Activated T-cell treated with anti-CD3 and anti-CD28 coated beads, Interleukin-2, amount 50 U/mL, for 72 hours (primary cell): ENCODE data around the gene ATXN3L. TPM values are rescaled to one million over a fixed set of nuclear protein-coding genes. Genes with fewer than 3 reads are reported as not detected.
"Not testable (repeated sequence)": the region's sequence is repeated elsewhere in the genome, so short reads cannot be mapped to it uniquely, and the experiment has no call there.

Experiments used
- ATAC-seq, 2 donors: fragments of 150-1000 bp; cut with Tn5 transposase; replicated peaks in 1 of 2; 2 replicates each; pipeline ENCODE4 v1.10.0; 2021; ENCODE audit warnings: moderate library complexity in 2 of 2, mild to moderate bottlenecking in 1 of 2
- DNase-seq, 2 donors: peaks; one replicate each; pipeline ENCODE4 v3.0.0; 2021 to 2022; ENCODE audit warnings: mixed read lengths in 1 of 2
- H3K27ac Mint-ChIP-seq: one replicate; pipeline ENCODE4 v1.8.0; 2022; ENCODE audit warnings: mild to moderate bottlenecking, moderate library complexity, mixed read lengths
- H3K27me3 Mint-ChIP-seq: one replicate; pipeline ENCODE4 v1.8.0; 2022; ENCODE audit warnings: low read depth, mixed read lengths
- H3K36me3 Mint-ChIP-seq, 2 donors: one replicate each; pipeline ENCODE4 v1.8.0; 2022; ENCODE audit warnings: mixed read lengths in 2 of 2, mild to moderate bottlenecking in 1 of 2; ENCODE audit not compliant: insufficient read depth in 2 of 2
- H3K4me1 Mint-ChIP-seq: one replicate; pipeline ENCODE4 v1.8.0; 2022; ENCODE audit warnings: low read depth, mixed read lengths
- H3K4me3 Mint-ChIP-seq, 2 donors: one replicate each; pipeline ENCODE4 v1.8.0; 2022; ENCODE audit warnings: mild to moderate bottlenecking in 2 of 2, mixed read lengths in 2 of 2, moderate library complexity in 2 of 2
- H3K9me3 Mint-ChIP-seq, 2 donors: one replicate each; pipeline ENCODE4 v1.8.0; 2022; ENCODE audit warnings: mixed read lengths in 2 of 2
- total RNA-seq, 2 donors: library from RNA; stranded (reverse); gene quantifications; one replicate each; pipeline ENCODE4 v1.2.3, GENCODE V29; 2022

The ATXN3L gene
- total RNA-seq, 2 donors from 2014 or later, result not detected

DNA sequence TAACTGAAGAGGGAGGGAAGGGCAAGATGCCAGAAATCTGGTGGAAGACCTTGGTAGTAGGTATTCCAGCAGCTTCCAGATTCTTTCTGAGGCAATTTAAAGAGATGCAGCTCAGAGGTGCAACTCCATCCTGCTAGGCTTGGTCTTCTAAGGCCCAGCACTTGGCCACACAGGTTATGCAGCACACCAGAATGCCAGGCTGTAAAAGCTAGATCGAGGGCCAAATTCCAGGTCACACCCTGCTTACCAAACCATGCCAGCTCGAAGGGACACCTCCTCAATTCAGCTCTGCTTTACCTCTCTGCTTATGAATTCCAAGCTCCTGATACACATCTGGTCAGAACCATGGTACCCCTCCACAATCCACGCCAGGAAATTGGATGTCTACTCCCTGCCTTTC is 19.8 kb upstream of the ATXN3L start:
- Mint-ChIP-seq H3K4me3 (no peak overlapping the region), H3K27me3 (peaks cover 25% of the 10 kb centered on the region), H3K4me1 (no peaks in the 10 kb centered on the region), H3K36me3 (no peaks in the 10 kb centered on the region), H3K27ac (no peak overlapping the region), H3K9me3 (no peaks in the 10 kb centered on the region)
- DNase-seq, result no peak
- no peak for ATAC-seq

DNA sequence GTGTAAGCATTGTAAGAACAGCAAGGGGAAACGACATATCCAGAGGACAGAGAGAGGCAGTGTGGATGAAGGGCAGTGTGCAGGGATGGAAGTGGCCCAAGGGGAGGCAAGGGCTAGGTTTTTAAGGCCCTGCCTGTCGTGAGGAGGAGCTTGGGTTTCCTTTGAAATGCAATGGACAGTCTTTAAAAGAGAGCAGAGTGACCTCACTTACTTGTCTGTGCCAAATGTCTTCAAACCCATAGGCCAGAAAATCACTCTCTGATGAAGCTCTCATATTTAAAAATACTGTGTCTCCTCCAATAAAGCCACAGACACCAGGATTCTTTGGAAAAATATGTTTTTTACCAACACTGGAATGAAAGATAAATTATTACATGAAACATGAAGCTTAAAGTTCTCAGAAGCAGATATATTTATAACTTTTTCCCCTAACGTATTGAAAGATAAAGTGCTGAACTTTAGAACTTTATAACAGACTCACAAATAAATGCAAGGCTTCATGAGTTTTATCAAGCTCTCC is 19.2 kb upstream of the ATXN3L start:
- DNase-seq (no peak), ATAC-seq (no peak)
- H3K36me3 Mint-ChIP-seq, result no peaks in the 10 kb centered on the region
- H3K27ac Mint-ChIP-seq, result no peak overlapping the region
- H3K9me3 Mint-ChIP-seq, result no peaks in the 10 kb centered on the region
- peaks cover 25% of the 10 kb centered on the region for H3K27me3 Mint-ChIP-seq
- no peak overlapping the region for H3K4me3 Mint-ChIP-seq
- H3K4me1 Mint-ChIP-seq, result no peaks in the 10 kb centered on the region

DNA sequence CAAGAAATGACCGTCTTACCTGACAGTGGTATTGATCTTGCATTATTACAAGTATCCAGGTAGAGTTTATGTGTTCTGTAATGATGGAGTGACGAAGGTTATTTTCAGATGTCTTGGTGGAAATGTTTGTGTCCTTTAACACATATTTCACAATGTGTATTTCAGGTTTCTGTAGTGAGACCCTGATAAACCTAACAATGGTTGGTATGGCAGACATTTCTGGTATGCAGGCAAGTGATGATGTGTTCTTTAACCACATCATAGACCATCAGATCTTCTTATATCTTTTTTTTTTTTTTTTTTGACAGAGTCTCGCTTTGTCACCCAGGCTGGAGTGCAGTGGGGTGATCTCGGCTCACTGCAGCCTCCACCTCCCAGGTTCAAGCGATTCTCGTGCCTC is 14.6 kb upstream of the ATXN3L start:
- no peak overlapping the region for H3K27ac Mint-ChIP-seq
- H3K27me3 Mint-ChIP-seq, result peaks cover 34% of the 10 kb centered on the region
- no peak for DNase-seq
- no peaks in the 10 kb centered on the region for H3K4me1 Mint-ChIP-seq
- H3K4me3 Mint-ChIP-seq, result no peak overlapping the region
- peaks cover 0 to 2% of the 10 kb centered on the region in 2 donors for H3K9me3 Mint-ChIP-seq
- ATAC-seq, result no peak
- H3K36me3 Mint-ChIP-seq, result peaks cover 0 to 2% of the 10 kb centered on the region in 2 donors

DNA sequence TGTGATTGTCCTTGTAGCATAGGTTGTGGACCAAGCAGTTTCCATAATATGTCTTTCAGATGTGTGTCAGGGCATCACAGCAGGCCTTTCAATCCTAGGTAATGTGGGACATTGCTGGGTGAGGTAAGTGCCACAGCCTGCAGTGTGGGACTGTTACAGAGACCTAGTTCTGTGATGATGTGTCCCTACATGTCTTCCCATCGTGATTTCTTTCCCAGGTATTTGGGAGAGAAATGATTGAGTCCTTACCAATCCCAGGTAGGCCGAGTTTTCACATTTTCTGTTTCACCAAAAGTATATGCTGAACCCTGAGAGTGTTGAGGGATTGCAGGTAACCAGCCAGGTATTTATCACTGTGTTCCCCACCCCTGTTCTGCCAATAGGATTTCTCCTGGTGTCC is 10.6 kb upstream of the ATXN3L start:
- Mint-ChIP-seq H3K27ac (no peak overlapping the region), H3K36me3 (peaks cover 0 to 2% of the 10 kb centered on the region in 2 donors), H3K4me3 (no peak overlapping the region), H3K27me3 (peaks cover 18% of the 10 kb centered on the region), H3K4me1 (no peaks in the 10 kb centered on the region), H3K9me3 (peaks cover 0 to 2% of the 10 kb centered on the region in 2 donors)
- no peak for DNase-seq
- no peak for ATAC-seq

DNA sequence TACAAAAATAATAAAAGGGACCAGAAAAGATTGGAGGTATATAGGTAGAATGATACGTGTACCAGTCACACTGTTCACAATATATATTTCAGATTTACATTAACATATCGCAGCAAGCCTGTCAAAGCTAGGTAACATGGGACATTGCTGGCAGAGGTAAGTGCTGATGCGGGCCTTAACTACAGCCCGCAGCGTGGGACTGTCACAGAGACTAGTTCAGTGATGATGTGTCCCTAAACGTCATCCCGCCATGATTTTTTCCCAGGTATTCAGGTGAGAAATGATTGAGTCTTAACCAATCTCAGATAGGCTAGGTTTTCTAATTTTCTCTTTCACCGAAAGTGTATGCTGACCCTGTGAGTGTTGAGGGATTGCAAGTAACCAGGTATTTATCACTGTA is 7.8 kb upstream of the ATXN3L start:
- H3K9me3 Mint-ChIP-seq, result peaks cover 0 to 2% of the 10 kb centered on the region in 2 donors
- H3K27me3 Mint-ChIP-seq, result peaks cover 11% of the 10 kb centered on the region
- ATAC-seq, result no peak
- no peak overlapping the region for H3K4me3 Mint-ChIP-seq
- DNase-seq, result no peak
- H3K36me3 Mint-ChIP-seq, result peaks cover 0 to 2% of the 10 kb centered on the region in 2 donors
- H3K4me1 Mint-ChIP-seq, result no peaks in the 10 kb centered on the region
- no peak overlapping the region for H3K27ac Mint-ChIP-seq

DNA sequence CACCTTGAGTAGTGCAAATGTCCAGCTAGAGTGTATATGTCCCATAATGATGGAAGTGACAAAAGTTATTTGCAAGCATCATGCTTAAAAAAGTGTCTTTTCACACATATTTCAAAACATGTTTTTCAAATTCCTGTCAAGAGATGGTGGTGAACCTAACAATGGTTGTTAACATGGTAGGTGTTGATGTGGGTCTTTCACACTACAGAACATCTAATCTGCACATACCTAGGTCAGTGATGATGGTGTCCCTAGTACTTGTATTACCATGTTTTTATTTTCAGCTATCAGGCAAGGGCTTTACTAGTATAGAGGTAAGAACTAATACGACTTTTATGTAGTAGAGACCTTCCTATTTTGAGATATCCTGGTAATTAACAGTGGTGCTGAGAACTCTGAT is 3.4 kb upstream of the ATXN3L start:
- no peaks in the 10 kb centered on the region for H3K36me3 Mint-ChIP-seq
- H3K4me1 Mint-ChIP-seq, result no peaks in the 10 kb centered on the region
- H3K27ac Mint-ChIP-seq, result no peak overlapping the region
- peaks cover 19% of the 10 kb centered on the region for H3K27me3 Mint-ChIP-seq
- H3K4me3 Mint-ChIP-seq, result no peak overlapping the region
- DNase-seq (no peak), ATAC-seq (no peak)
- peaks cover 0 to 4% of the 10 kb centered on the region in 2 donors for H3K9me3 Mint-ChIP-seq

DNA sequence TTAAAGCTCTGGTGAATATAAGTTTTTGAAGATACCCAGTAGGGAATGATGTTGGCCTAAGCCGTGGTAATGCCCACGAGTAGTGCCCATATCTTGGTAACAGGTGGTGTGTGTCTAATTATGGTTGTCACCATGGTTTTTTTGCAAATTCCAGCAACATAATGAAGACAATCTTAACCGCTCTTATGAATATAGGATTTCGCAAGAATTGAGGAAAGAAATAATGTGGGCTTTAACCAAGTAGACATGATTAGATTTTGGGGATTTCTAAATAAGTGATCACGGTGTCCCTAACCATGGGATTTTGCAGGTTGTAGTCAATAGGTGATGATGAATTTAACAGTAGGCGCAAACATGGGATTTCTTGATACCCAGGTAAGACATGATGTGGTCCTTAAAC is 2.5 kb downstream of the ATXN3L start:
- Mint-ChIP-seq H3K4me1 (no peaks in the 10 kb centered on the region), H3K4me3 (no peak overlapping the region), H3K36me3 (no peaks in the 10 kb centered on the region), H3K27ac (no peak overlapping the region), H3K9me3 (peaks cover 0 to 4% of the 10 kb centered on the region in 2 donors), H3K27me3 (peaks cover 18% of the 10 kb centered on the region)
- ATAC-seq, result no peak
- DNase-seq, result no peak

DNA sequence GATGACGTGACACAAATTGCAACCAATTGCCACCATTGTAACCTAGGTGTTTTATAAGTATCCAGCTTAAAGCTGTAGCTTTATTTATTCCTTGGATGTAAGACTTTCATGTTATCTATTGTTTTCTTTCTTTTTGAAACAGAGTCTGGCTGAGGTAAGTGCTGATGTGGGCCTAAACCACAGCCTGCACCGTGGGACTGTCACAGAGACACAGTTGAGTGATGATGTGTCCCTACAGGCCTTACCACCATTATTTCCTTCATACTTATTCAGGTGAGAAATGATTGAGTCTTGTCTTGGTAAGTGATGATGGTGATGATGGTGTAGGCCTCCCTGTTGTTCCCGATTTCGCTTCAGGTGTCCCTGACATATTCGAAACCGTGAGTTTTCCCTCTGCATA is 8.3 kb downstream of the ATXN3L start:
- no peaks in the 10 kb centered on the region for H3K36me3 Mint-ChIP-seq
- H3K4me1 Mint-ChIP-seq, result no peaks in the 10 kb centered on the region
- no peak for ATAC-seq
- H3K9me3 Mint-ChIP-seq, result no peaks in the 10 kb centered on the region
- H3K27ac Mint-ChIP-seq, result no peak overlapping the region
- no peak overlapping the region for H3K4me3 Mint-ChIP-seq
- DNase-seq, result no peak
- H3K27me3 Mint-ChIP-seq, result peaks cover 13% of the 10 kb centered on the region

DNA sequence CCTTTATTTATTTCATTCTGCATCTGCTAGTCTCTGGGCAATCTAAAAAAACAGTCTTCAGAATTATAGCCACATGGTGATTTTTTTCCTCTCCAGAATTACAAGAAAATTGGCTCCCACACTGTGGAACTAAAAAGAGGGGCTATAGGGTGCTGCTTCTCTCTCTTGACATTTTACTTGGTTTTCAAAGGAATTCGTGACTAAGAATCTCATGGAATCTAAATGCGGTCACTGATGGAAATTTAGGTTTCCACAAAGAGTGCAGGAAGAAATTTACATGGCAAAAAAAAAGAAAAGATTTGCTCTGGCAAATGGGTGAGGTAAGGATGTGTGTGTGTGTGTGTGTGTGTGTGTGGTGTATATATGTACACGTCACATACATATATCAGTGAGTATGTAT is 10.2 kb downstream of the ATXN3L start:
- Mint-ChIP-seq H3K27me3 (peaks cover 13% of the 10 kb centered on the region), H3K9me3 (no peaks in the 10 kb centered on the region), H3K4me1 (no peaks in the 10 kb centered on the region), H3K36me3 (no peaks in the 10 kb centered on the region), H3K27ac (no peak overlapping the region), H3K4me3 (no peak overlapping the region)
- no peak for ATAC-seq
- no peak for DNase-seq

DNA sequence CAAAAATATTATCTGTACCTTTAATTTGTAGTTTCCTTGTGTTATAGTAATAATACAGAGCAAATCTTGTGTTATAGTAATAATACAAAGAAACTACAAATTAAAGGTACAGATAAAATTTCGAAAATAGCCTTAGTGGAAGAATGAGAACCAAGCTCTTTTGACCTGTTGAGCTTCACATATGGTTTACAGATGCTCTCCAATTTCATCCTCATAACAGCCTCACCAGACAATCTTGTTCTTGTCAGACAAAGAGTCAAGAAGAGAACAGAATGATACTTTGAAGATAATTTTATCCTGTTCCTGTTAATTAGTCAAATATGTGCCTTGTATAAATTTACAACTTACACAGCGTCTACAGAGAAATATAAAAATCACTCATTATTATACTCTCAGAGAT is 12.8 kb downstream of the ATXN3L start:
- Mint-ChIP-seq H3K36me3 (peaks cover 2 to 5% of the 10 kb centered on the region in 2 donors), H3K4me3 (no peak overlapping the region)
- no peak for DNase-seq

DNA sequence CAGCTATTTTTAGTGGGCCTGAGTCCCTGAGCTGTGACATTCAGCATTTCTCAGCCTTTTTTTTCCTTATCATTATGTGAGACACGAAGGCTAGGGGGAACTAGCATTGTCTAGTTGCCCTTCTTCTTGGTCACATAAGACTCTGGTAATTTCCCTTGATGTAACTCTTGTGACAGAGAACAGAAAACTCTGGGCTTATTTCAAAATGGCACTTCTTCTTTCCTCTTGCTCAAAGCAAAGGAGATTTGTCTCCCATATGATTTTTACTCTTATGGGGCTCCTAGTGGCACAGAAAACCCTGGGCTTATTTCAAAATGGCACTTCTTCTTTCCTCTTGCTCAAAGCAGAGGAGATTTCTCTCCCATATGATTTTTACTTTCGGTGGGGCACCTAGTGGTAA is 14.7 kb downstream of the ATXN3L start:
- Mint-ChIP-seq H3K4me3 (no peak overlapping the region), H3K27me3 (peaks cover 39% of the 10 kb centered on the region)

More for the DNA sequence above, 12.8 kb downstream of the ATXN3L start:
- H3K27me3 Mint-ChIP-seq, result peaks cover 31% of the 10 kb centered on the region
- H3K9me3 Mint-ChIP-seq, result peaks cover 0 to 5% of the 10 kb centered on the region in 2 donors
- no peak for ATAC-seq
- H3K4me1 Mint-ChIP-seq, result peaks cover 10% of the 10 kb centered on the region
- no peak overlapping the region for H3K27ac Mint-ChIP-seq

DNA sequence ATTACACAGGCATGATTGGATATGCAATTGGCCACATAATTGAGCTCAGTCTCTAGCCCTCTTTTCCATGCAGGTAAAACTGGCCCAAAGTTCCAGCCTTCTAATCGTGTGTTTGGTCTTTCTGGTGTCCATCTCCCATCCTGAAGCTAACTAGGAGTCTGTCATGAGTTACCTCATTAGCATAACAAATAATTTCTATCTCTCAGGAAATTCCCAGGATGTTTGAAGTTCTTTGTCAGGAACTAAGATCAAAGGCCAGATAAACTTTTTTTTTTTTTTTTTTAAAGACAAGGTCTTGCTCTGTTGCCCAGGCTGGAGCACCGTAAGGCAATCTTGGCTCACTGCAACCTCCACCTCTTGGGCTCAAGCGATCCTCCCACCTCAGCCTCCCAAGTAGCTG is 15.8 kb downstream of the ATXN3L start:
- Mint-ChIP-seq H3K27me3 (peaks cover 34% of the 10 kb centered on the region), H3K4me3 (no peak overlapping the region), H3K4me1 (peaks cover 22% of the 10 kb centered on the region), H3K9me3 (peaks cover 0 to 5% of the 10 kb centered on the region in 2 donors), H3K27ac (no peak overlapping the region), H3K36me3 (peaks cover 2 to 5% of the 10 kb centered on the region in 2 donors)
- no peak for ATAC-seq
- no peak for DNase-seq

More for the DNA sequence above, 14.7 kb downstream of the ATXN3L start:
- peaks cover 0 to 5% of the 10 kb centered on the region in 2 donors for H3K9me3 Mint-ChIP-seq
- H3K27ac Mint-ChIP-seq, result no peak overlapping the region
- peaks cover 2 to 5% of the 10 kb centered on the region in 2 donors for H3K36me3 Mint-ChIP-seq
- H3K4me1 Mint-ChIP-seq, result peaks cover 22% of the 10 kb centered on the region
- ATAC-seq, result no peak
- no peak for DNase-seq

DNA sequence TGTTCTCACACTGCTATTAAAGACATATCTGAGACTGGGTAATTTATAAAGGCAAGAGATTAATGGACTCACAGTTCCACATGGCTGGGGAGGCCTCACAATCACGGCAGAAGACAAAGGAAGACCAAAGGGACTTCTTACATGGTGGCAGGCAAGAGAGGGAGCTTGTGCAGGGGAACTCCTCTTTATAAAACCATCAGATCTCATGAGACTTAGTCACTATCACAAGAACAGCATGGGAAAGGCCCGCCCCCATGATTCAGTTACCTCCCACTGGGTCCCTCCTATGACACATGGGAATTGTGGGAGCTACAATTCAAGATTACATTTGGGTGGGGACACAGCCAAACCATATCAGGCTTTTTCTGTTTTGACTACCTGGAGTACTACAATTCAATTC is 16.6 kb downstream of the ATXN3L start:
- peaks cover 33% of the 10 kb centered on the region for H3K27me3 Mint-ChIP-seq
- H3K36me3 Mint-ChIP-seq, H3K4me3 Mint-ChIP-seq, ATAC-seq, H3K9me3 Mint-ChIP-seq, DNase-seq: not testable (repeated sequence)
- H3K4me1 Mint-ChIP-seq, result peaks cover 22% of the 10 kb centered on the region
- H3K27ac Mint-ChIP-seq, result peak overlapping the region; percentile 91

DNA sequence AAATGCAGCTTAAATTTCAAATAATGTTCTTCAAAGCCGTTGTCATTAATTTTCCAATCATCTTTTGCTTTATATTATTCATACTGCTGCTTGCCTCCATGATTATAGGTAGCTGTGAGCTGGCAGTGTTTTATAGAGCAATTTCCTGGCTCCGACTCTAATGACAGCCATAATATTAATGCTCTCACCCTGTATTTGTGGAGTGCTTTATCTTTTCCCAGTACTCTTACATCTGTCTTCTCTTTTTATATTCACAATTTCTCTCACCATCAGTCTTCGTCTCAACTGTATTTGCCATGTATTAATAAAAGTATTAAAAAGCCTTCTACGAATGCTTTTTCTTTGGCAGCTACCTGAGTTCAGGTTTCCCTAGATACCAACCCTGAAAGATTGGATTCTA is 21.0 kb downstream of the ATXN3L start:
- Mint-ChIP-seq H3K9me3 (peaks cover 0 to 5% of the 10 kb centered on the region in 2 donors), H3K36me3 (peaks cover 2 to 5% of the 10 kb centered on the region in 2 donors), H3K27ac (no peak overlapping the region), H3K27me3 (peaks cover 36% of the 10 kb centered on the region), H3K4me1 (peaks cover 22% of the 10 kb centered on the region), H3K4me3 (no peak overlapping the region)
- ATAC-seq, result no peak
- no peak for DNase-seq
